Esophagus muscularis mucosa (tissue), 3 donors: ENCODE measurements around the gene E2F7.

ENCODE experiments used
- POLR2A ChIP-seq: fragments of 450-650 bp; IDR thresholded peaks from one replicate; pipeline ENCODE4 v1.6.1; 2017; ENCODE audit warnings: antibody characterized with exemption, moderate library complexity, mild to moderate bottlenecking, low read depth
- POLR2AphosphoS5 ChIP-seq, 2 donors: sonication (generic); formaldehyde crosslinking; IDR thresholded peaks; one replicate each; pipeline ENCODE4 v1.6.1; 2017; ENCODE audit warnings: antibody characterized with exemption in 2 of 2
- TF ChIP-seq, protein P1 (sequence below), 3 experiments: fragments of 200-600 bp in 2 of 3; fragments of 450-650 bp in 1 of 3; sonication (generic) in 2 of 3; IDR thresholded peaks; one replicate each; pipeline ENCODE4 v1.5.1; 2017 to 2019; ENCODE audit warnings: antibody characterized with exemption in 3 of 3, mild to moderate bottlenecking in 2 of 3, moderate library complexity in 1 of 3

DNA sequence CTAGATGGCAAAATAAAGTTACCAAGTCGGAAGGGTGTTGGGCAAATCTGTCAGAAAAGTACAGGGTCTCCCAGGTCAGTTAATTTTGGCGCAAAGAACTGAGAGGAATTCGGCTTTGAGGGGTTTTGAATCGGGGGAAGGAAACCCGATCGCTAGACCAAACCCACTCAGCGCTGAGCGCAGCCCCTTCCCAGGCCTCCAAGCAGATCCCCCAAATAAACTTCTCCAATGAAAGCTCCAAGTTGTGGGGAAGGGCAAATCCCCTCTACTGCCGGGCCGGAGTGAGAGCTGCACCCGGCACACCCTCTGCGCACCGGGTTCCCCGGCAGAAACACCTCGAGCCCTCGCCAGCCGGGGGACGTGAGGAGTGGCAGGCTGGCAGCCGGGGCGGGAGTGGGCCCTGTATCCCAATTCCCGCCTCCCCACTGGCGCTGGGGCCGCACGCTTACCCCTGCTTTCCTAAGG is 441 bp downstream of the E2F7 start:
- TF ChIP-seq POLR2AphosphoS5 (IDR thresholded peaks at IDR 0.05) (no peak), POLR2A (no peak)
- TF ChIP-seq, protein P1, sequence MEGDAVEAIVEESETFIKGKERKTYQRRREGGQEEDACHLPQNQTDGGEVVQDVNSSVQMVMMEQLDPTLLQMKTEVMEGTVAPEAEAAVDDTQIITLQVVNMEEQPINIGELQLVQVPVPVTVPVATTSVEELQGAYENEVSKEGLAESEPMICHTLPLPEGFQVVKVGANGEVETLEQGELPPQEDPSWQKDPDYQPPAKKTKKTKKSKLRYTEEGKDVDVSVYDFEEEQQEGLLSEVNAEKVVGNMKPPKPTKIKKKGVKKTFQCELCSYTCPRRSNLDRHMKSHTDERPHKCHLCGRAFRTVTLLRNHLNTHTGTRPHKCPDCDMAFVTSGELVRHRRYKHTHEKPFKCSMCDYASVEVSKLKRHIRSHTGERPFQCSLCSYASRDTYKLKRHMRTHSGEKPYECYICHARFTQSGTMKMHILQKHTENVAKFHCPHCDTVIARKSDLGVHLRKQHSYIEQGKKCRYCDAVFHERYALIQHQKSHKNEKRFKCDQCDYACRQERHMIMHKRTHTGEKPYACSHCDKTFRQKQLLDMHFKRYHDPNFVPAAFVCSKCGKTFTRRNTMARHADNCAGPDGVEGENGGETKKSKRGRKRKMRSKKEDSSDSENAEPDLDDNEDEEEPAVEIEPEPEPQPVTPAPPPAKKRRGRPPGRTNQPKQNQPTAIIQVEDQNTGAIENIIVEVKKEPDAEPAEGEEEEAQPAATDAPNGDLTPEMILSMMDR (IDR thresholded peaks at IDR 0.05) = no peak
